K562 (cell line): ENCODE data around the gene ZNF146. TPM values are rescaled to one million over a fixed set of nuclear protein-coding genes. Genes with fewer than 3 reads are reported as not detected.

Source experiments
- ARHGAP35 ChIP-seq: fragments of 450-650 bp; IDR thresholded peaks from 2 replicates; pipeline ENCODE4 v1.6.1; 2018; ENCODE audit not compliant: partially characterized antibody
- ARID3A ChIP-seq: IDR thresholded peaks from 2 replicates; pipeline ENCODE4 v1.6.1; 2012; ENCODE audit warnings: low read depth, low read length, improper control_type of control experiment, borderline replicate concordance
- ATF2 ChIP-seq: sonication (generic); formaldehyde crosslinking; IDR thresholded peaks from 2 replicates; pipeline ENCODE4 v1.8.1; 2022; ENCODE audit warnings: missing genetic modification reagents
- CLOCK ChIP-seq: fragments of 250-450 bp; sonication (Bioruptor Pico); IDR thresholded peaks from 2 replicates; pipeline ENCODE4 v1.4.0; 2020; ENCODE audit warnings: mild to moderate bottlenecking, moderate library complexity, borderline replicate concordance
- HDAC3 ChIP-seq: fragments of 450-650 bp; IDR thresholded peaks from 2 replicates; pipeline ENCODE4 v1.6.1; 2018; ENCODE audit warnings: borderline replicate concordance, mild to moderate bottlenecking, moderate library complexity; ENCODE audit not compliant: partially characterized antibody
- HOXB6 ChIP-seq: fragments of 250-450 bp; sonication (Bioruptor Pico); IDR thresholded peaks from 2 replicates; pipeline ENCODE4 v1.5.1; 2022; ENCODE audit warnings: mild to moderate bottlenecking, borderline replicate concordance
- NR1H2 ChIP-seq: sonication (generic); formaldehyde crosslinking; IDR thresholded peaks from 2 replicates; pipeline ENCODE4 v1.4.0; 2020; ENCODE audit warnings: mild to moderate bottlenecking, missing genetic modification reagents
- PATZ1 ChIP-seq: fragments of 250-450 bp; sonication (Bioruptor Pico); IDR thresholded peaks from 2 replicates; pipeline ENCODE4 v1.5.0; 2020; ENCODE audit warnings: mild to moderate bottlenecking, borderline replicate concordance
- SOX6 ChIP-seq: fragments of 450-650 bp; IDR thresholded peaks from 2 replicates; pipeline ENCODE4 v1.6.1; 2014; ENCODE audit warnings: mild to moderate bottlenecking
- SUPT5H ChIP-seq: fragments of 450-650 bp; IDR thresholded peaks from 2 replicates; pipeline ENCODE4 v1.6.1; 2016
- TBP ChIP-seq: optimal IDR thresholded peaks from 2 replicates; pipeline ENCODE3; 2011; ENCODE audit warnings: low read depth, low read length, improper control_type of control experiment
- TGIF2 ChIP-seq: sonication (generic); formaldehyde crosslinking; IDR thresholded peaks from 2 replicates; pipeline ENCODE4 v1.8.1; 2022; ENCODE audit warnings: mild to moderate bottlenecking, missing genetic modification reagents, moderate library complexity
- ZNF347 ChIP-seq: fragments of 450-650 bp; formaldehyde crosslinking; IDR thresholded peaks from 2 replicates; pipeline ENCODE4 v1.4.0; 2020; ENCODE audit warnings: low read depth, mild to moderate bottlenecking, moderate library complexity
- ZSCAN32 ChIP-seq: fragments of 450-650 bp; formaldehyde crosslinking; IDR thresholded peaks from 2 replicates; pipeline ENCODE4 v1.4.0; 2020; ENCODE audit warnings: mild to moderate bottlenecking, moderate library complexity
- polyA plus RNA-seq, 8 experiments: library from polyadenylated mRNA; depleted of rRNA in 4 of 8; stranded (reverse) in 5 of 8; unstranded in 3 of 8; fragments of >200 nt; fragmentation: Nextera tagmentation in 2 of 8; fragmentation: Illumina TruSeq in 1 of 8; extraction: Ambion mirVana in 2 of 8; extraction: Trizol in 1 of 8; gene quantifications; 2 replicates each; pipeline versions ENCODE4 v1.2.1 to v1.2.3, GENCODE V29; 2011 to 2014; ENCODE audit warnings: inconsistent platforms in 1 of 8, missing spikeins in 1 of 8
- total RNA-seq, 7 experiments: library from RNA; depleted of rRNA in 6 of 7; stranded (reverse); fragments of >200 nt in 6 of 7; fragmentation: Illumina TruSeq in 2 of 7; extraction: Trizol in 2 of 7; gene quantifications; 2 replicates each; pipeline versions ENCODE4 v1.2.1 to v1.2.3, GENCODE V29; 2011 to 2021; ENCODE audit warnings: low replicate concordance in 1 of 7
- TF ChIP-seq, protein P1 (sequence below): fragments of 150-350 bp; conservative IDR thresholded peaks from 2 replicates; pipeline ENCODE4 v1.6.1; 2014; ENCODE audit warnings: low read length

Gene ZNF146
- total and polyA plus RNA-seq, 9 of the 15 experiments (the other 6 are each of a cell fraction or from before 2014, with no cell fraction given): 36.2 to 195 (median 116) TPM

GRCh38 chr19:36214386-36215275 lies at the start of gene ZNF146, which contains the start of gene ZNF565 (continued):
- TF ChIP-seq TBP: peak; percentile 84
- TF ChIP-seq ATF2 (CRISPR knock-in tag): peak; percentile 23; the same call in 1 of the 2 replicates
- TF ChIP-seq HDAC3: no peak
- TF ChIP-seq ZSCAN32 (CRISPR knock-in tag): no peak
- TF ChIP-seq, protein P1, sequence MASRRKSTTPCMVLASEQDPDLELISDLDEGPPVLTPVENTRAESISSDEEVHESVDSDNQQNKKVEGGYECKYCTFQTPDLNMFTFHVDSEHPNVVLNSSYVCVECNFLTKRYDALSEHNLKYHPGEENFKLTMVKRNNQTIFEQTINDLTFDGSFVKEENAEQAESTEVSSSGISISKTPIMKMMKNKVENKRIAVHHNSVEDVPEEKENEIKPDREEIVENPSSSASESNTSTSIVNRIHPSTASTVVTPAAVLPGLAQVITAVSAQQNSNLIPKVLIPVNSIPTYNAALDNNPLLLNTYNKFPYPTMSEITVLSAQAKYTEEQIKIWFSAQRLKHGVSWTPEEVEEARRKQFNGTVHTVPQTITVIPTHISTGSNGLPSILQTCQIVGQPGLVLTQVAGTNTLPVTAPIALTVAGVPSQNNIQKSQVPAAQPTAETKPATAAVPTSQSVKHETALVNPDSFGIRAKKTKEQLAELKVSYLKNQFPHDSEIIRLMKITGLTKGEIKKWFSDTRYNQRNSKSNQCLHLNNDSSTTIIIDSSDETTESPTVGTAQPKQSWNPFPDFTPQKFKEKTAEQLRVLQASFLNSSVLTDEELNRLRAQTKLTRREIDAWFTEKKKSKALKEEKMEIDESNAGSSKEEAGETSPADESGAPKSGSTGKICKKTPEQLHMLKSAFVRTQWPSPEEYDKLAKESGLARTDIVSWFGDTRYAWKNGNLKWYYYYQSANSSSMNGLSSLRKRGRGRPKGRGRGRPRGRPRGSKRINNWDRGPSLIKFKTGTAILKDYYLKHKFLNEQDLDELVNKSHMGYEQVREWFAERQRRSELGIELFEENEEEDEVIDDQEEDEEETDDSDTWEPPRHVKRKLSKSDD: no peak
- no peak for TF ChIP-seq NR1H2 (CRISPR knock-in tag)
- TF ChIP-seq ZNF347 (CRISPR knock-in tag): no peak
- TF ChIP-seq ARID3A: no peak
- TF ChIP-seq ARHGAP35: no peak
- TF ChIP-seq PATZ1: no peak
- no peak for TF ChIP-seq HOXB6 (CRISPR knock-in tag)
- no peak; the same call in 1 of the 2 replicates for TF ChIP-seq TGIF2 (CRISPR knock-in tag)
- TF ChIP-seq SUPT5H: peak; percentile 95
- TF ChIP-seq SOX6: no peak
- no peak for TF ChIP-seq CLOCK
